Breast epithelium (tissue), 4 donors: ENCODE data around the gene CCDC91. TPM values are rescaled to one million over a fixed set of nuclear protein-coding genes. Genes with fewer than 3 reads are reported as not detected.

Experiments
- DNase-seq, 2 donors: peaks; one replicate each; pipeline ENCODE4 v3.0.0-alpha.2; 2019; ENCODE audit warnings: low spot score in 2 of 2
- H3K27ac ChIP-seq, 2 donors: fragments of 200-600 bp; sonication (generic) in 1 of 2; one replicate each; pipeline ENCODE4 v1.5.1; 2016 to 2019; ENCODE audit warnings: mild to moderate bottlenecking in 1 of 2
- H3K27me3 ChIP-seq, 2 donors: fragments of 200-600 bp; sonication (generic) in 1 of 2; one replicate each; pipeline versions ENCODE4 v1.5.1 to v1.6.0; 2017 to 2019; ENCODE audit warnings: control low read depth in 1 of 2, mild to moderate bottlenecking in 1 of 2
- H3K36me3 ChIP-seq: fragments of 200-600 bp; one replicate; pipeline ENCODE4 v1.5.1; 2019
- H3K4me1 ChIP-seq, 2 donors: fragments of 200-600 bp; sonication (generic); one replicate each; pipeline ENCODE4 v1.5.1; 2016 to 2019; ENCODE audit warnings: control low read depth in 1 of 2
- H3K4me3 ChIP-seq, 3 donors: fragments of 200-600 bp; sonication (generic); 1 replicate in 2 of 3; 2 replicates in 1 of 3; pipeline ENCODE4 v1.5.1; 2016 to 2019; ENCODE audit warnings: mild to moderate bottlenecking in 3 of 3, moderate library complexity in 2 of 3
- H3K9me3 ChIP-seq, 2 donors: fragments of 200-600 bp; sonication (generic) in 1 of 2; one replicate each; pipeline ENCODE4 v1.5.1; 2016 to 2019; ENCODE audit warnings: control low read depth in 1 of 2
- CTCF ChIP-seq, 3 donors: fragments of 450-650 bp; IDR thresholded peaks; one replicate each; pipeline ENCODE4 v1.5.1; 2016 to 2017; ENCODE audit warnings: antibody characterized with exemption in 3 of 3, mild to moderate bottlenecking in 3 of 3, moderate library complexity in 3 of 3
- POLR2A ChIP-seq: fragments of 450-650 bp; IDR thresholded peaks from one replicate; pipeline ENCODE4 v1.6.1; 2016; ENCODE audit warnings: antibody characterized with exemption, mild to moderate bottlenecking, moderate library complexity
- POLR2AphosphoS5 ChIP-seq, 3 donors: sonication (generic); formaldehyde crosslinking; IDR thresholded peaks; one replicate each; pipeline ENCODE4 v1.6.1; 2017; ENCODE audit warnings: antibody characterized with exemption in 3 of 3
- intact Hi-C: fragments of 100-400 bp; cut with DNase I; formaldehyde crosslinking; loops from one replicate; pipeline ENCODE4 v1.15.1; 2023; ENCODE audit warnings: low total_unique reads
- total RNA-seq, 3 donors: library from RNA; depleted of rRNA; stranded (reverse); fragments of >200 nt; gene quantifications; one replicate each; pipeline ENCODE4 v1.1.0, GENCODE V29; 2016

Gene CCDC91
- total RNA-seq, 3 donors from 2014 or later: 45.9 to 68.9 (median 48.8) TPM

GRCh38 chr12:28415755-28416154 lies 225.5 kb downstream of the CCDC91 start:
- Histone ChIP-seq H3K4me1 (no peaks in the 10 kb centered on the region), H3K9me3 (no peaks in the 10 kb centered on the region), H3K4me3 (no peak overlapping the region), H3K27me3 (no peaks in the 10 kb centered on the region), H3K27ac (no peak overlapping the region), H3K36me3 (no peaks in the 10 kb centered on the region)
- no peak for DNase-seq
- intact Hi-C loops: no loop called here
- no peak for TF ChIP-seq POLR2A
- no peak for TF ChIP-seq CTCF (IDR thresholded peaks at IDR 0.05)
- no peak for TF ChIP-seq POLR2AphosphoS5 (IDR thresholded peaks at IDR 0.05)

GRCh38 chr12:28421374-28421773 lies 231.1 kb downstream of the CCDC91 start:
- TF ChIP-seq POLR2AphosphoS5 (IDR thresholded peaks at IDR 0.05) (no peak), POLR2A (no peak), CTCF (IDR thresholded peaks at IDR 0.05) (no peak)
- intact Hi-C loops: no loop called here

GRCh38 chr12:28424965-28425364 lies 234.7 kb downstream of the CCDC91 start:
- DNase-seq: no peak
- H3K27ac ChIP-seq: no peak overlapping the region
- intact Hi-C loops: no loop called here
- H3K4me3 ChIP-seq: no peak overlapping the region
- H3K4me1 ChIP-seq: no peaks in the 10 kb centered on the region
- TF ChIP-seq POLR2A (no peak), CTCF (IDR thresholded peaks at IDR 0.05) (no peak), POLR2AphosphoS5 (IDR thresholded peaks at IDR 0.05) (no peak)
- H3K27me3 ChIP-seq: no peaks in the 10 kb centered on the region
- no peaks in the 10 kb centered on the region for H3K9me3 ChIP-seq
- no peaks in the 10 kb centered on the region for H3K36me3 ChIP-seq

More at GRCh38 chr12:28421374-28421773, 231.1 kb downstream of the CCDC91 start:
- Histone ChIP-seq H3K9me3 (no peaks in the 10 kb centered on the region), H3K4me1 (no peaks in the 10 kb centered on the region), H3K27me3 (no peaks in the 10 kb centered on the region), H3K36me3 (no peaks in the 10 kb centered on the region), H3K27ac (no peak overlapping the region), H3K4me3 (no peak overlapping the region)
- no peak for DNase-seq

GRCh38 chr12:28425526-28425925 lies 235.3 kb downstream of the CCDC91 start:
- Histone ChIP-seq H3K36me3 (no peaks in the 10 kb centered on the region), H3K27me3 (no peaks in the 10 kb centered on the region), H3K4me1 (no peaks in the 10 kb centered on the region), H3K27ac (no peak overlapping the region), H3K4me3 (no peak overlapping the region), H3K9me3 (no peaks in the 10 kb centered on the region)
- DNase-seq: no peak
- TF ChIP-seq POLR2A (no peak), CTCF (IDR thresholded peaks at IDR 0.05) (no peak), POLR2AphosphoS5 (IDR thresholded peaks at IDR 0.05) (no peak)
- intact Hi-C loops: no loop called here

GRCh38 chr12:28427046-28427445 lies 236.8 kb downstream of the CCDC91 start:
- H3K4me3 ChIP-seq: no peak overlapping the region
- TF ChIP-seq POLR2AphosphoS5 (IDR thresholded peaks at IDR 0.05) (no peak), CTCF (IDR thresholded peaks at IDR 0.05) (no peak), POLR2A (no peak)
- intact Hi-C loops: no loop called here
- H3K9me3 ChIP-seq: no peaks in the 10 kb centered on the region
- no peak for DNase-seq
- no peaks in the 10 kb centered on the region for H3K4me1 ChIP-seq
- H3K36me3 ChIP-seq: no peaks in the 10 kb centered on the region
- H3K27me3 ChIP-seq: no peaks in the 10 kb centered on the region
- H3K27ac ChIP-seq: no peak overlapping the region
